GM18498 (cell line): ENCODE results near the gene ITPKB.

Experiments used
- ATAC-seq: cut with Tn5 transposase; IDR thresholded peaks from one replicate; pipeline ENCODE4 v1.9.1; 2021; ENCODE audit warnings: mild to moderate bottlenecking, moderate library complexity; ENCODE audit not compliant: unreplicated experiment

Gene ITPKB

DNA sequence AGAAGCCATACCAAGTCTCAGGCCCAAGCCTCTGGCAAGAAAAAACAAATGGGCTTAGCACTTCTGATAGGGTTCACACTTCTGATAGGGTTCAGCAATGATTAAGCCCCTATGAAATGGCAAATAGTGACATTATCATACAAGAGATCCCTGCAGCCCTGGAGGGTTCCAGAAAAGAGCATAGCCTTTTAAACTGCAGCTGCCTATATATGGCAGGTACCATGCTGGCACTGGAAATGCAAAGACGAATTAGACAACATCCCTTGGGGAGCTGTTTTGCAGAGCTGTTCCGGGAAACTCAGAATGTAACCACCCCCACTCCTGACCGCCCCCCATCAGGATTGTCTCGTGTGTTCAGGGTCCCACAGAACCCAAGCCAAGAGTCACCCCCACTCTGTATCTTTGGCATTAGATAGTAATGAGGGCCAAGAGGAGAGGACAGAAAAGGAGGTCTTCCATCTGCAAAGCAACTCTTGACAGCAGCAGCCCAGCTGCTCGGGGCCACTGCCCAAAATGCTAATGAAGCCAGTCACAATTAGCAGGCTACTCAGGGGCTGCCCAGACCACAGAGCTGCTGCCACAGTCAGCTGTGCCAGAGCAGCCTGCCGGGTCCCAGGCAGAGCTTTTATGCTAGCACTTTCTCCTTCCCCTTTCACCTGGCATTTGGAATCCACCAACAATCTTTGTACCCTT, 50.9 kb downstream of the ITPKB start:
- ATAC-seq = no peak

DNA sequence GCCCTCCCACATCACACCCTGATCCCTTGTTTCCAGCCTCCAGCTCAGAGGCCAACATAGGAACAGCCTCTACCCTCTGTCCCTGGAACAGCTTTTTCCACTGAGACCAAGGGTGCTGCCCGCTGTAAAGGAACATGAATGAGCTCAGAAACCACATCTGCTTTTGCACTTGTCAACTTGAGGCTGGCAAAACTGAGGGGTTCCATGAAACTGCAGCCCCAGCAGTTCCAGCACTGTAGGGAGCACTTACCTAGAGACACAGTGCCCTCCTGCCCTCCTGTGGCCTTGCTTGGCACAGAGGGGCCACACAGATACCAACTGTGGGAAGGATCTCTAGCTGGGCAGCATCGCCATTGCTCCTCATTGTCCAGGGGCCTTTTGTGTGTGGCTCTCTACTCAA, 51.7 kb downstream of the ITPKB start:
- no peak for ATAC-seq

DNA sequence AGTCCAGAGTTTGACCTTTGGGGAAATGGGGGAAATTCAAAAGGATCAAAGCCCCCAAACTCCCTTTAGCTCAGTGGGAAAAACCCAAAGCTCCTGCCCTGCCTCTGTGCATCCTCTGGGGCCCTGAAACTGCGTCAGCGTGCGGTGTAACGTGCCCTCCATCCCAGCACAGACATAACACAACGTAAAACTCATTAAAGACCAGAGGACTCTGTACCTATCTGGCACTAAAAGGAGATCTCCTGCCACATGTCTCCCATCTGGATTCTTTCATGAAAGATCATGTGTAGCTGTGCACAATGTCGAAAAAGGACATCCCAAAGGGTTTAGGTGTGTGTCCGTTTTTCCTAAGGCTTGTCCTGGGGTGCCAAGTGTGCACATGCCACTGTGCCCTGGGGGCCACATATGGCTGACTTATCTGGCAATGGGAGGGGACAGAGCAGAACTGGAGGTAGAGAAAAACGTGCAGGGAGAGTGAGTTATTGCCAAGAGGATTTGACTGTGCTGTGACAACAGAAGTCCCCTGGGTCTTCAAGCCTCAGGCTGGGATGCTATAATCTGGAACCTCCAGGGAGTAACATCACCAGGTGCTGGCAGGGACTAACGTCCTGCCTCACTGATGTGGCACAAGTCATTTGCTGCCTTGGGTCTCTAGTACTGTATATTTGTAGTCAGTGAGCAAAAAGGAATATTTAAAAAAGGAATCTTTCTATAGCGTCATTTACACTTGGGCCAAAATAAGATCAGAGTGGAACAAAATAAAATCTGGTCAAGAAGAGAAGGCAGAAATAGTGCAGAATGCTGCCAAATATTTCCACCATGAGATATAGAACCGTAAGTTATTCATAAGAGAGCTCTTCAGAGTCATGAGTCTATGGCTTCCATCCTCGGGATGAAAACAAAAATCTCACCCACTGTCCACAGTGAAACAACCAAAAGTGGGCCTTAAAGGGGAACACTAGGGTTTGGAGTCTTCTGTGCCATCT, 52.3 kb downstream of the ITPKB start:
- ATAC-seq = no peak

DNA sequence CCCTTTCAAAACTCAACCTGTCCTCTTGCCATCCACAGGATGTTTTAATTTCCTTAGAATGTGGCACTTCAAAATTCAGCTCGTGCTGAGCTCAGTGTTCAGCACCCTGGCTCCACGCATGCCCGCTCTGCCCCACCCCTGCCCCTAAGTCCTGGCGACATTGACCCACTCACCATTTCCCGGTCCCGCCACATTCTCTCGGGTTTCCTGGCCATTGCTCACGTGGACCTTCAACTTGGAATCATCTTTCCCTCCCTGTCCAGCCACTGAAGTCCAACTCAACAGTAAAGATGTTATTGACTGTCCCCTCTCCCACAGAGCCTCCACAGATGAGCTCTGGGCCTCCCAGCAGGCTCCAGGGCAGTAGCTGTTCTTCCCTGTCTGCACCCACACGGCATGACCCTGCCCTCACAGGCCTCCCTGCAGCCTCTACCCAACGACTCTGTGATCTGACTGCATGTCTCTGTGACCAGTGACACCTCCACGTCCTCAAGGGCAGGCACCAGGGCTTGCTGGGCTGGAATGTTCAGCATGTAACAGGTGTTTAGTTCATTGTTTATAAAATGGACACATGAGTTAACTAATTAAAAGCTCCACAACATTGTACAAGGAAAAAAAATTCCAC, 53.8 kb downstream of the ITPKB start:
- ATAC-seq = no peak

DNA sequence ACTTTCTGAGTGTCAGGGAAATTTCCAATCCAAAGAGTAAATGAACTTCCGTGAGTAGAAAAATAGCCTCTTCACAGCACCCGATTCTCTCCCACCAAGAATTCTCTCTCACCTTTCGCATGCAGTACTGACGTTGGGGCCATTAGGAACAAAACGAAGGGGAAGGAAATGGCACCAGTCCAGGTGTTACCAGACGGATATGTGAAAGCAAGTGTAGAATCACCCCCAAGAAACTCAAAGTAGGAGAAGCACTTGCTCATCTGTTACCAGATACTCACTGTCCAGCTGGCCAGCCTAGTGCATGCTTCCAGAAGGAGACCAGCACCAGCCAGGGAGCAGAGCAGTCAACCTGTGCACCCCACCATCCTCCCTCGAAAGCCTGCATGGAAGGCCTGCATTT, 55.1 kb downstream of the ITPKB start:
- no peak for ATAC-seq

DNA sequence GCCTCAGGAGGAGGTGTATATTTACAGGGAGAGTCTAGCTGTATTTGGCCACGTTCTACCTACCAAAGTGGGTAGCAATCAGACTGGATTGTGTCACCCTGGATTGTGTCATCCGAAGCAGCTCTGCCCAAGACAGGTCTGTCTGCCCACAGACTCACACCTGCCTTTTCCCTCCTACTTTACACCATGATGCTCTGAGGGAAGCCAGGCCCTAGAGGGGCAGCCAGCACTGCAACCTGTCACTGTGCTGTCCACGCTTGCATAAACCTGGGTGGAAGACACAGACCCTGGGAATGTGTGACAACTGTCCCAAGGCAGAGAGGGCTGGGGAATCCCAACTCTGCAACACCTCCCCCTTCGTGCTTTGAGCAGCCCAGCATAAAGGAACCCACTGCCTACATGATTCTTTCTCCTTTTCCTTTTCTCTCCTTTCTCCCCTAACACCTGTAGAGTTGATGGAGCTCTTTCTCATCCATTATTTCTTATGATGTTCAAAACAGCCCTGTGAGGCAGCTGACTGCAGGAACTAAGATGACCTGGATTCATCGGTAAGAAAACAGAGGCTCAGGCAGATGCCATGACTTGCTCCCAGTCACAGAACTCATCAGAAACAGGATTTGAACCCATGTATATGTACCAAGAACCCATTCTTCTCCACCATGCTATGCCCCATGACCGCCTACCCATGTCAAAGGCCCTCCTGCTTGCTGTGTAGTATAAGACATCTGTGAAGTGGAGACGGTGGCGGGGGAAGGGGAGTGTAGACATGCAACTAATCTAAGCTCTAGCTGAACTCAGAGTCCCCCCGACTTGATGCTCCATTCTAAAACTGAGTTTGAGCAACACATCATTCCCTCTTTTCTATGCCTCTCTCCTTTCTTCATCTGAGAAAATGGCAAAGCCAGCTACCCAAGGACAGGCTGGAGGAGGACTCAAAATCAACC, 55.9 kb downstream of the ITPKB start:
- no peak for ATAC-seq

DNA sequence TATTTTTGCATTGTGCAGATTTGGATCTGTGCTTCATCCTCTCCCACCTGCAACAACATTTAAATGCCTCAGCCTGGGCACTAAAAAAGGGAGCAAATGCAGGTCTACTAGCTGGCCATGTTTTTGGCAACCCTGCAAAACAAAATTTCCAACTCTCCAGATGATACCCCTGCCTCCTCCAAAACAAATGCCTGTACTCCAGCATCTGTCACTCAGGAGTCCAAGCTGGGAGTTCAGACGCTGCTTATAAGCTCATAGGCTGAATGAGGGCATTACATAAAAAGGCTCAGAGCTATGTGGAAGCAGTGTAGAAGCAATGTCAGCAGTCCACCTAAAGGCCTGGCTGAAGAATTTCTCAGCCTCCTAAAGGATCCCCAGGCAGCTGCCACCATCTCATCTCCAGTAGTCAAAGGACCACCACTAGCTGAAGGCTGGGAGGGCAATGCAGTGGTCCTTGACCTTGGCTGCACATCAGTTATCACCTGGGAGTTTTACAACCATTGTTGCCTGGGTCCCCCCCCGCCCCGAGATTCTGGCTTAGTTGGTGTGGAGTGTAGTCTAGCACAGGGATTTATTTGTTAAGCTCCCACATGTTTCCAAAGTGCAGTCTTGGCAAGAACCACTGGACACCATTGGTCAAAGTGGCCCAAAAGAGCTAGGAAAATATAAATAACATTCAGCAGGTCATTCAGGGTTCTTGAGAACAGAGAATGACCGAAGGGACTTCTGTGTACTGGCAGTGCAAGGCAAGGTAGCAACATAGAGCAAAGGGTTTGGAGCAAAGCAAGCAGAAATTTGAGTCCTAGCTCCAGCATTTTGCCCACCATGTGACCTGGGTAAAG, 57.2 kb downstream of the ITPKB start:
- ATAC-seq = no peak

DNA sequence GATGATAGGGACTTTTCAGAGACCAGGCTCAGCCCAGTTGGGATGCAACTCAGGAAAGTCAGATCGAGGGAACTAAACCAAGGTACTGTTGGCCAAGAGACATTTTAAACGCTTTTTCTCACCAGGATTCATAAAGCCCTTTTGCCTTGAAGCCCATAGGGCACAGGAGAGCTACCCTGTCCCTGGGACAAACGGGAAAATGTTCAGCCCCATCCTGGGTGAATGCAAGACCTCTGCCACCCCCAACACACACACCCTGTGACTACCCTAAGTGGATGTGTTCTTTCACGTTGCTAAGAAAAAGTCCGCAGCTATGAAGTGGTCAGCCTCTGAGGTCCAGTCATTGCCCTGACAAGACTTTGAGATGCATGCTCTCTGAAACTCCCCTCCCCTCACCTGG, 58.4 kb downstream of the ITPKB start:
- ATAC-seq = no peak

DNA sequence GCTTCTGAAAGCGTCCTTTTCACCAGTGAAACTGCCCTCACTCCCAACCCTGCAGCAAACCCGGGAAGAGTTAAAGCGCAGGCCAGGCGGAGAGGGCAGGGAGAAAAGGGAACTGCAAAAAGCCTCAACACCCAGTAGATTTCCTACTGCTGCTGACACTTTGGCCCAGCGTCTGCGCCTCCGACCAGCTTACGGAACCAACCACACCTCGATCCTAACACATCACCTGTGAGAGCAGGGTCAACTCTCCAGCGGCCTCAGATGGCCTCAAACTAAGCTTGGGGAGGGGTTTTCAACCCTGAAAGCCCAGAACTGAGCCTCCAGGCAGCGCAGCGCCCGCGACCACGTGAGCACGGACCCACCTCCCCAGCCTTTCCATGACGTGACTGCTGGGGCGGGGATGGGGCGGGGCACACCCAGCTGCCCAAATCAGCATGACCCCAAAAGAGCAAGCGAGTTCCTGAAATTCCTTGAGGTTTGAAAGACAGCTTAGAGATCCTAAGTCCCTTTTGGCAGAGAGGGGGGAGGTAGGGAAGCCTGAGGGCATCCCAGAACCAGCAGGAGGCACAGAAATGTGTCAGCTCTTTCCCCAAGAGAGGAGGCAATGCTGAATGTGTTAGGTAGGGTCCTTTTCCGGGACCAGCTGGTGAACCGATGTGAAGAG, 59.1 kb downstream of the ITPKB start:
- ATAC-seq = peak; percentile 55

DNA sequence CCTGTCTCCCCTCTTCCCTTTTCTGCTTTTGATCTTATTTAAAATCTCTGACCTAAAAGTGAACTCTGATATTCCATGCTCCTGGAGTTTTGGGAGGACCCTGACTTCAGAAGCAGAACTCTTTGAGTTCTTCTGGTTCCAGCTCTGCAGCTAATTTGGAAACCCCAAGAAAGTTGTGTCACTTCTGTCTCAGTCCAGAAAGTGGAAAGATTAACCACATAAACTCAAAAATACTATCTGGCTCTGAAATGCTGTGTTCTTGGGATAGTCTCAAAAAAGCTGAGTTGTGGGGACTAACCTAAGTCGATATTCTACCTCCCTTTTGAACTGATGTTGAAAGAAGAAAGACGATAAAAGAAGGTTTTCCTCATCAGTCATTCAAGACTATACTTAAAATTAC, 59.8 kb downstream of the ITPKB start:
- ATAC-seq = no peak

DNA sequence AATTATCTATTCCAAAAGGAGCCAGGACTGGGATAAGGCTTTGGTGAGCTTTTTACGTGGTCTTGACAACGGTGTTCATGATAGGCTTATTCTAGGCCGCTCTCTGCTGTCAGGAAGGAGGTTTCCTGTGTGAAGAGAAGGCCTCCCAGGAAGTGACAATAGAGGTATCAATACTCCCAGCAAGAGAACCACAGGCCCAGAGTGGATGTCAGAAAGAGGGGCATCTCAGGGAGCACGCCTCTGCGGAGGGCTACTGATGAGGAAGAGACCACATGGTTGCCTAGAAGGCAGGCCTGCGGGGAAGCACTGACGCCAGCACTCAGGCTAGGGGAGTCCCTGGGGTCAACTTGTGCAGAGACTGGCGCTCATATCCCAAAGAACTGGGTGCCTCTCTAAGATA, 60.4 kb downstream of the ITPKB start:
- no peak for ATAC-seq

DNA sequence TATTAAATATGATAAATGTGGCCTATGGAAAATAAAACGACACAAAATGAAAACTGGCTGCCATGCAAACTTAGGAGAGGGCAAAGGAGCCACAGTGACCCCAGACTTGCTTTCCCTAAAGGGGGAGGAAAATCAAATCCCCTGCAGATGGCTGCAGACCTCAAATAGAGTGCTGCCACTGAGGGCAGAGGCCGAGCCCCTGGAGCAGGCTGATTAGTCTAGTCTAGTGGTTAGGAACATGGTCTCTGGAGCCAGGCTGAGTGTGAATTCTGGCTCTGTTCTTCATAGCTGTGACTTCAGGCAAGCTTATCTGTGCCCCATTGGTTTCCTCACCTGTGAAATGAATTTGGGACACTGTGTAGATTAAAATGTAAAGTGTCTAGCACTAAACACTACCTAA, 60.8 kb downstream of the ITPKB start:
- no peak for ATAC-seq

DNA sequence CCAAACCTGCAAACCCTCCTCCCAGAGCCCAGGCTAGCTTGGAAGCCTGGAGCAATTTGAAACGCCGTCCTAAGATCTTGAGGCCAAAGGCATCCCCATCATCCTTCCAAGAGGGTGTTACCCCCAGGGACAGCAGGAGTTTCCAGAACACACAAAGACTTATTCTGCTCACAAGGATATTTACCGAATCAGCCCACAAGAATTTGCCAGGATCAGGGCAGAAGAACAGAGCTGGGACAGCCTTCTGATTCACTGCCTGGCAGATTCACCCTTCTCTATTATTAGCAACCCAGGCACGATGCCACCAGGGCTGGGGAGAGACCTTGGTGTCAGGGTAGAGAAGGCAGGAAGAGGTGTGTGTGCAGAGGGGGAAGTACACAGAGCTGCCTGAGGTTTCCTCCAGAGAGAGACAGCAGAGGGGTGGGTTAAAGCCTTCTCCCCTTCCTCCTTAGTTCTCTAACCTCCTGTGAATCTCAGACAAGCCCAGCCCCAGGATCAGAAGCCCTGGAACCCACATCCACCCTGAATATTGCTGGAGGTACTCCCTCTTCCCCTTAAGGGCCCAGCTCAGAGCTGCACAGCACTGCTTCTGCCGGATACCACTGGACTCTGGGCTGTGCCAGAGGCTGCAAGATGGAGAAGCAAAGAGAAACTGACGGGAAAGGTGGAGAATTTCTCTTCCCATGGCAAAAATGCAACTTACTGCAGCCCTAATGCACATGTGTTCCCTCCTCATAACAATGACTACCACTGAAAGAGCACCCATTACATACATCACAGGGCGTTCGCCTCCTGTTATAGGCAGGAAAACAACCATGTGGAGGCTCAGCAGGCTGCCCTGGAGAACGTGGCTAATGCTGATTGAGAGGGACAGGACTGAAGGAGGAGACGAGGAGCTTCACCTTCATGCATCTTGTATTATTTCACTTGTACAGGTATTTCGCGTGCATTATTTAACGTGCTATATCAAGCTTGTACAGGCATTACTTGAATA, 61.8 kb downstream of the ITPKB start:
- peak; percentile 46 for ATAC-seq

DNA sequence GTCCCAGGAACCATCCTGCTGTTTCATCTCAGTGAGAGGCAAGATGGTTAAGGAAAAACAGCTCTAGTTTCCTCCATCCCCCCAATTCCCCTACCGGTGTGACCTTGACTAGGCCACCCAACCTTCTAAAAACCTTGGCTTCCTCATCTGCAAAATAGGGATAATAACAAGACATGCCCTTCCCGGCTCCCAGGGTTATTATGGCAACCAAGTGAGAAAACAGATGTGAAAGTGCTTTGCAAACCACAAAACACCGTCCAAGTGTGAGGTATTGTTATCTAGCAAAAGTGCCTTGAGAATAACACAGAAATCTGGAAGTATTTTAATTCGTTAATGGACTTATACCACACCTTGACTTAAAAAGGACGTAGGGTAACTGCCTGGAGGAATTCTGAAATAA, 62.7 kb downstream of the ITPKB start:
- ATAC-seq = no peak

DNA sequence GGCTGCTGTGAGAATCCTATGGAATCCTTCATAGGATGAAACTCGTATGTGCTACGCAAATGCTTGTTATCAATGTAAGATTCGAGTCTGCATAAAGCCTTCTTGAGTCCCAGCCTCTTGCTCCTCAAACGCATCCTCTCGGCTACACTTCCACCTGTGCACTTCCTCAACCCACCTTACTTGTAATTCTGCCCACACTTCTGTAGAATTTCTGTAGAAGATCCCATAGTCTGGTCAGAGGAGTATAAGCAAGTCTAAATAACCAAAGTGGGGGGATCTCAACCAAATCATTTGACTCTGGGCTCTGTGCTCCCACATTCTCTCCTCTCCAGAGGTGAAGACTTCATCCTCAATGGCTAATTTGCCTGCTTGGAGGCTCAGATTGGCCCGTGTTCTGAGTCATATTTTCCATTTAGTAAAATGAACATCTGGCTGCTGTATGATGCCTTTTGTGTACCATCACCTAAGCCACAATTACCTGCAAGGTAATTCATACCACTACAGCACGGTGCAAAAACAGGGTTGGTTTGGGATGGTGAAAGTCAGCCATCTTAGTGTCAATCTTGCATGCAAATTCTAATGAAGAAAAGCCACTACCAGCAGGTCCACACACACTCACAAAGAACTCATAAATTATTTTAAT, 63.2 kb downstream of the ITPKB start:
- ATAC-seq = no peak

DNA sequence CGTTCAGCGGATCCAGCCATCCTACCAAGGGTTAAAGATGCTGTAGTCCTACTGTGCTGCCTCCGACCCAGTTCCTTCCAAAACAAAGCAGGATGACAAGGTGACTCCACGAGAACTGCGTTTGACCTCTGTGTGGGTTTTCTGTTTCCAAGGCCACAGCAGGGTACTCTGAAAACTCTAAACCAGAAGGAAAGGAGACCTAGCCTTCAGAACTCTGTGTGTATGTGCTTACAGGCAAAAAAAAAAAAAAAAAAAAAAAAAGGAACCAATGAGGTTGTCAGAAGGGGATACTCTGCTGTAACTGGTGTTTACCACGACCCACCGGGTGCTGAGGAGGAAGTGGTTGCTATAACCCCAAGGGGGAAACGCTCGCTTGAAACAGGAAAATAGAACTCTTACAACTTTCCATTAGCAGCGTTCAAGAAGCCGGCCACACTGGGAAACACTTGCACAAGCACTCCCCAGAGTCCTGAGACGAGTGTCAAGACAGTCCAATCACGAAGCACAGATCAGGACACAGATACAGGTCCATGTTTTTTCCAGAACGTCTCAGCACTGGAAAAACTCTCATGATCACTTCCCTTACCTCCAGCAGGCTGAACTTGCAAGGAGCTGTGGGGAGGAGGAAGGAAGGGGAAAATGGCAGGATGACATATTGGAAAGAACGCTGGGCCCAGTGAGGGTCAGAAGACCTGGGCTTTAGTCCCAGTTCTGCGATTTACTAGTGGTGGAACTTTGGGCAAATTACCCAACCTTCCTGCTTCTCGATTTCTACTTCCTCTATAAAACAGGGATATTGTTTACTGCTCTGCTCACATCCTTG, 64.0 kb downstream of the ITPKB start:
- ATAC-seq = peak; percentile 71

DNA sequence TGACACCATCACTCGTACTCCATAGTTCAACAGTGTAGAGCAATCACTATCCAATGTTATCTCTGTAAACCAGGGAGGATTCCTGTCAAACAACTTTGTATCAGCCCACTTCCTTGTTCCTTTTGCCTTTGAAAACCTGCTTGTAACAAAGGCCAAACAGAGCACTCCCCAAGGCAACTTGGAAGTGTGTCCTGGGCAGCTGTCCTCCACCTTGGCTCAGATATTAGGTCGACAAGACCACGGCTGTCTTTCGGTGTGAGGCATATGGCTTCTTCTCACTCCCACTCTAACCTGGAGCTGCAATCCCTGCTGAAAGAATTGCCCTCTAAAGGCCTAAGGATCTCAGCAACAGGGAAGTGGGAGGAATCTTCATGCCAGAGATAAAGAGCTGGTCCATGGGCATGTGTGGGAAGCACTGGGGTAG, 66.7 kb downstream of the ITPKB start:
- ATAC-seq = no peak
